ENCODE data around the gene ERLEC1.
"Not testable (repeated sequence)": the region's sequence is repeated elsewhere in the genome, so short reads cannot be mapped to it uniquely, and the experiment has no call there.

Gene ERLEC1

DNA sequence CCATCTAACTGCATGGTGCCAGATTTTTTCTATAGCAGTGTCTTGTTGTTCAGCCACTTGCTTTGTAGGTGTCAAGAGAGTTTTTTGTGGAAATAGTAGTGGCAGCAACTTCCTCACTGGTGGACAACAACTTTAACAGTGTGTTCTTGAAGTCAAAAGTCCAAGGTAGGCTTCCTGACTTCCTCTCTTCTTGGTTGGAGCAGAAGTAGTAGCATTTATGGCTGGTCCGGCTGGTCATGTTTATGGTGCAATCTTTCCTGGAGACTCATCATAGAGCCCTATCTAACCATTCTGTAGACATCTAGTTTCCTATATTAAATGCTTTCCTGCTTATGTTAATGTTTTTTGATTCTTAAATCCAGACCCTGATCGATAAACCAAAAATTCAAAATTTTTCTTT is 61.2 kb downstream of the ERLEC1 start:
- H2AK5ac ChIP-seq (ENCODE audit: low read depth, low read length) = no peak overlapping the region
- no peak overlapping the region for H2BK120ac ChIP-seq (ENCODE audit: low read depth, low read length)
- H3K4me2 ChIP-seq (ENCODE audit: insufficient read depth, low read length, poor library complexity, severe bottlenecking) = no peak overlapping the region
- H4K91ac ChIP-seq (ENCODE audit: low read depth, low read length, poor library complexity) = no peak overlapping the region
- H3K23ac ChIP-seq (ENCODE audit: low read depth, low read length, poor library complexity) = no peak overlapping the region
- no peak overlapping the region for H2BK15ac ChIP-seq (ENCODE audit: low read length)
- no peak overlapping the region for H2BK5ac ChIP-seq (ENCODE audit: low read length)
- no peaks in the 10 kb centered on the region for H3K27me3 ChIP-seq (ENCODE audit: control insufficient read depth in 3 of 3, insufficient read depth in 3 of 3, low read depth in 1 of 3, low read length in 3 of 3)
- no peaks in the 10 kb centered on the region for H3K79me1 ChIP-seq (ENCODE audit: low read depth, low read length)
- H3K9me3 ChIP-seq (replicated peaks in 1 of 2; ENCODE audit: control insufficient read depth in 2 of 2, insufficient read depth in 1 of 2, low read depth in 1 of 2, low read length in 2 of 2) = no peaks in the 10 kb centered on the region
- peaks cover 1 to 24% of the 10 kb centered on the region in 2 donors for H3K36me3 ChIP-seq (replicated peaks in 1 of 2; ENCODE audit: control insufficient read depth in 2 of 2, insufficient read depth in 2 of 2, low read length in 2 of 2)
- H3K4me3 ChIP-seq (ENCODE audit: low read length in 2 of 2) = no peak overlapping the region
- H3K9ac ChIP-seq (ENCODE audit: low read depth, low read length, poor library complexity) = no peak overlapping the region
- H3K4ac ChIP-seq (ENCODE audit: low read length) = no peak overlapping the region
- DNase-seq (ENCODE audit: low spot score) = no peak
- H4K8ac ChIP-seq (ENCODE audit: low read depth, low read length) = no peak overlapping the region
- WGBS, 2 donors (ENCODE audit: extremely low coverage in 2 of 2, insufficient read length in 2 of 2, insufficient replicate concordance in 1 of 2) = no CpG with 5 or more reads among the region's 2 CpGs
- H2BK12ac ChIP-seq (ENCODE audit: low read length) = no peak overlapping the region
- H3K27ac ChIP-seq (replicated peaks; ENCODE audit: low read length) = no peak overlapping the region
- H3K18ac ChIP-seq (ENCODE audit: low read length) = no peak overlapping the region
- H2AFZ ChIP-seq (ENCODE audit: low read length) = no peak overlapping the region
- no peaks in the 10 kb centered on the region for H3K4me1 ChIP-seq (ENCODE audit: control insufficient read depth in 2 of 2, insufficient read depth in 1 of 2, low read depth in 1 of 2, low read length in 2 of 2)
- no peak overlapping the region for H3K14ac ChIP-seq (ENCODE audit: low read length)

DNA sequence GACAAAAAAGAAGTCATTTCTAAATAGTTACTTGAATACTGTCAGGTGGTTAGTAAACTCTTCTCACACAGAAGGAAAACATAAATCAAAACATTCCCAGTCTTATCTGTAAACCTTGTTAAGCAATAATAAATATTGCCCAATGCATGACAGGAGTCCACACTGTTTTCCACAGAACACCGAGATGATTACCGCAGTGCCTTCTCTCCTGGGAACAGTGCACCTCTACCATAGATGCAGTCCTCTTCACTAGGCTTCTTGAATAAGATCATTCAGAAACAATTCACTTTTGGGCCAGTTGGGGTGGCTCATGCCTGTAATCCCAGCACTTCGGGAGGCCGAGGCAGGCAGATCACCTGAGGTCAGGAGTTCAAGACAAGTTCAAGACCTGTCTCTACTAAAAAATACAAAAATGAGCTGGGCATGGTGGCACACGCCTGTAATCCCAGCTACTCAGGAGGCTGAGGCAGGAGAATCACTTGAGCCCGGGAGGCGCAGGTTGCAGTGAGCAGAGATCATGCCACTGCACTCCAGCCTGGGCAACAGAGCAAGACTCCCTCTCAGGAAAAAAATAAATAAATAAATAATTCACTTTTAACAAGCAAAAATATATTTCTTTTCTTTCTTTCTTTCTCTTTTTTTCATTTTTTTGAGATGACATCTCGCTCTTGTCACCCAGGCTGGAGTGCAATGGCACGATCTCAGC is 64.4 kb downstream of the ERLEC1 start:
- not testable (repeated sequence) for H2BK12ac ChIP-seq (ENCODE audit: low read length); H4K8ac ChIP-seq (ENCODE audit: low read depth, low read length); DNase-seq (ENCODE audit: low spot score); H3K14ac ChIP-seq (ENCODE audit: low read length); H3K9ac ChIP-seq (ENCODE audit: low read depth, low read length, poor library complexity); H2AFZ ChIP-seq (ENCODE audit: low read length); H4K91ac ChIP-seq (ENCODE audit: low read depth, low read length, poor library complexity); H3K9me3 ChIP-seq (replicated peaks in 1 of 2; ENCODE audit: control insufficient read depth in 2 of 2, insufficient read depth in 1 of 2, low read depth in 1 of 2, low read length in 2 of 2); H2BK15ac ChIP-seq (ENCODE audit: low read length); H2AK5ac ChIP-seq (ENCODE audit: low read depth, low read length); H2BK120ac ChIP-seq (ENCODE audit: low read depth, low read length); H3K79me1 ChIP-seq (ENCODE audit: low read depth, low read length); H3K27me3 ChIP-seq (ENCODE audit: control insufficient read depth in 3 of 3, insufficient read depth in 3 of 3, low read depth in 1 of 3, low read length in 3 of 3); H3K18ac ChIP-seq (ENCODE audit: low read length); H3K4me2 ChIP-seq (ENCODE audit: insufficient read depth, low read length, poor library complexity, severe bottlenecking); H3K4me3 ChIP-seq (ENCODE audit: low read length in 2 of 2); H3K23ac ChIP-seq (ENCODE audit: low read depth, low read length, poor library complexity); H2BK5ac ChIP-seq (ENCODE audit: low read length); H3K27ac ChIP-seq (replicated peaks; ENCODE audit: low read length); H3K4ac ChIP-seq (ENCODE audit: low read length); H3K4me1 ChIP-seq (ENCODE audit: control insufficient read depth in 2 of 2, insufficient read depth in 1 of 2, low read depth in 1 of 2, low read length in 2 of 2)
- WGBS, 2 donors (ENCODE audit: extremely low coverage in 2 of 2, insufficient read length in 2 of 2, insufficient replicate concordance in 1 of 2) = no CpG with 5 or more reads among the region's 9 CpGs
- peaks cover 12 to 48% of the 10 kb centered on the region in 2 donors for H3K36me3 ChIP-seq (replicated peaks in 1 of 2; ENCODE audit: control insufficient read depth in 2 of 2, insufficient read depth in 2 of 2, low read length in 2 of 2)

DNA sequence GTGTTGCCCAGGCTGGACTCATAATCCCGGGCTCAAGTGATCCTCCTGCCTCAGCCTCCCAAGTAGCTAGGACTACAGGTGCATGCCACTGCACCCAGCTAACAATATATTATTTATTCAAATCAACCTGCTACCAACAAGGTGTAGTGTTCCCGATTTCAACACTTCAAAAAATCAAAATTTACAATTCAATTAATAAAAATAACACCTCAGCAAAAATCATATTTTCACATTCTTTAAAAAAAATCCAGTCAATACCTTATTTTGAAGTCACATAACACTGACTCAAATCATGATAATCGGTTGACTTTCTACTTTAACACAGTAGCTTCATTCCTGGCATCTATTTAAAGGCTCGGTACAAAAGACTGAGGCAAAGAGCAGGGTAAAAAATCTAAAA is 65.7 kb downstream of the ERLEC1 start:
- Histone ChIP-seq H3K18ac (ENCODE audit: low read length) (no peak overlapping the region), H3K9me3 (replicated peaks in 1 of 2; ENCODE audit: control insufficient read depth in 2 of 2, insufficient read depth in 1 of 2, low read depth in 1 of 2, low read length in 2 of 2) (no peaks in the 10 kb centered on the region), H3K27ac (replicated peaks; ENCODE audit: low read length) (no peak overlapping the region), H3K23ac (ENCODE audit: low read depth, low read length, poor library complexity) (no peak overlapping the region), H2AK5ac (ENCODE audit: low read depth, low read length) (no peak overlapping the region), H3K9ac (ENCODE audit: low read depth, low read length, poor library complexity) (no peak overlapping the region), H2BK120ac (ENCODE audit: low read depth, low read length) (no peak overlapping the region), H4K8ac (ENCODE audit: low read depth, low read length) (no peak overlapping the region), H3K4me1 (ENCODE audit: control insufficient read depth in 2 of 2, insufficient read depth in 1 of 2, low read depth in 1 of 2, low read length in 2 of 2) (peaks cover 0 to 1% of the 10 kb centered on the region in 2 donors), H2AFZ (ENCODE audit: low read length) (no peak overlapping the region), H4K91ac (ENCODE audit: low read depth, low read length, poor library complexity) (no peak overlapping the region), H3K36me3 (replicated peaks in 1 of 2; ENCODE audit: control insufficient read depth in 2 of 2, insufficient read depth in 2 of 2, low read length in 2 of 2) (peaks cover 13 to 48% of the 10 kb centered on the region in 2 donors), H3K27me3 (ENCODE audit: control insufficient read depth in 3 of 3, insufficient read depth in 3 of 3, low read depth in 1 of 3, low read length in 3 of 3) (no peaks in the 10 kb centered on the region), H3K4ac (ENCODE audit: low read length) (no peak overlapping the region), H2BK12ac (ENCODE audit: low read length) (no peak overlapping the region), H3K4me3 (ENCODE audit: low read length in 2 of 2) (no peak overlapping the region), H3K14ac (ENCODE audit: low read length) (no peak overlapping the region), H2BK5ac (ENCODE audit: low read length) (no peak overlapping the region), H3K4me2 (ENCODE audit: insufficient read depth, low read length, poor library complexity, severe bottlenecking) (no peak overlapping the region), H3K79me1 (ENCODE audit: low read depth, low read length) (no peaks in the 10 kb centered on the region), H2BK15ac (ENCODE audit: low read length) (no peak overlapping the region)
- DNase-seq (ENCODE audit: low spot score) = no peak
- no CpG with 5 or more reads among the region's 4 CpGs for WGBS, 2 donors (ENCODE audit: extremely low coverage in 2 of 2, insufficient read length in 2 of 2, insufficient replicate concordance in 1 of 2)

DNA sequence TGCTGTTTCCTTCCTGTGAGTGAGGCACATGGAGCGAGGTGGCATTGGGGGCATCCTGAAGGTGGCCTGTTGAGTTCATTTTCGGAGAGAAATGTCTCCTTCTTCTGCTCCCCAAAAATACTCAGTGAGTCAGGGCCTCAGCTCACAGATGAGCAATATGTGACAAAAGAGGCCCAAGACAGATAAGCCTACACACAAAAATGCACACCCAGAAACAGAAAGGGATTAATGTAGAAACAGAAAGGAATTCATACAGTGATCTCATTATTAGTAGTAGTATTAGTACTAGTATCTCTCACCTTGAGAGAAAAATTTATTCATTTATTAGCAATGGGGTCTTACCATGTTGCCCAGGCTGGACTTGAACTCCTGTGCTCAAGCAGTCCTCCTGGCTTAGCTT is 67.8 kb downstream of the ERLEC1 start:
- Histone ChIP-seq H3K9ac (ENCODE audit: low read depth, low read length, poor library complexity) (no peak overlapping the region), H3K36me3 (replicated peaks in 1 of 2; ENCODE audit: control insufficient read depth in 2 of 2, insufficient read depth in 2 of 2, low read length in 2 of 2) (peaks cover 13 to 43% of the 10 kb centered on the region in 2 donors), H3K4ac (ENCODE audit: low read length) (no peak overlapping the region), H4K8ac (ENCODE audit: low read depth, low read length) (no peak overlapping the region), H2AFZ (ENCODE audit: low read length) (no peak overlapping the region), H3K79me1 (ENCODE audit: low read depth, low read length) (no peaks in the 10 kb centered on the region), H3K4me3 (ENCODE audit: low read length in 2 of 2) (no peak overlapping the region), H4K91ac (ENCODE audit: low read depth, low read length, poor library complexity) (no peak overlapping the region), H2AK5ac (ENCODE audit: low read depth, low read length) (no peak overlapping the region), H3K18ac (ENCODE audit: low read length) (no peak overlapping the region), H3K4me1 (ENCODE audit: control insufficient read depth in 2 of 2, insufficient read depth in 1 of 2, low read depth in 1 of 2, low read length in 2 of 2) (peaks cover 0 to 1% of the 10 kb centered on the region in 2 donors), H3K23ac (ENCODE audit: low read depth, low read length, poor library complexity) (no peak overlapping the region), H2BK120ac (ENCODE audit: low read depth, low read length) (no peak overlapping the region), H3K27me3 (ENCODE audit: control insufficient read depth in 3 of 3, insufficient read depth in 3 of 3, low read depth in 1 of 3, low read length in 3 of 3) (no peaks in the 10 kb centered on the region), H2BK15ac (ENCODE audit: low read length) (no peak overlapping the region), H2BK5ac (ENCODE audit: low read length) (no peak overlapping the region), H3K4me2 (ENCODE audit: insufficient read depth, low read length, poor library complexity, severe bottlenecking) (no peak overlapping the region), H3K14ac (ENCODE audit: low read length) (no peak overlapping the region), H3K9me3 (replicated peaks in 1 of 2; ENCODE audit: control insufficient read depth in 2 of 2, insufficient read depth in 1 of 2, low read depth in 1 of 2, low read length in 2 of 2) (no peaks in the 10 kb centered on the region), H3K27ac (replicated peaks; ENCODE audit: low read length) (no peak overlapping the region), H2BK12ac (ENCODE audit: low read length) (no peak overlapping the region)
- no peak for DNase-seq (ENCODE audit: low spot score)
- WGBS, 2 donors (ENCODE audit: extremely low coverage in 2 of 2, insufficient read length in 2 of 2, insufficient replicate concordance in 1 of 2) = no CpG with 5 or more reads among the region's 2 CpGs

All from neuronal stem cell (in vitro differentiated cells).